Kasumi-1 (cell line): ENCODE measurements around the gene CACNA1S.

Experiments used
- DNase-seq, 2 experiments: peaks; one replicate each; lab custom pipeline; 2025; lab: John Stamatoyannopoulos, UW

CACNA1S gene

DNA sequence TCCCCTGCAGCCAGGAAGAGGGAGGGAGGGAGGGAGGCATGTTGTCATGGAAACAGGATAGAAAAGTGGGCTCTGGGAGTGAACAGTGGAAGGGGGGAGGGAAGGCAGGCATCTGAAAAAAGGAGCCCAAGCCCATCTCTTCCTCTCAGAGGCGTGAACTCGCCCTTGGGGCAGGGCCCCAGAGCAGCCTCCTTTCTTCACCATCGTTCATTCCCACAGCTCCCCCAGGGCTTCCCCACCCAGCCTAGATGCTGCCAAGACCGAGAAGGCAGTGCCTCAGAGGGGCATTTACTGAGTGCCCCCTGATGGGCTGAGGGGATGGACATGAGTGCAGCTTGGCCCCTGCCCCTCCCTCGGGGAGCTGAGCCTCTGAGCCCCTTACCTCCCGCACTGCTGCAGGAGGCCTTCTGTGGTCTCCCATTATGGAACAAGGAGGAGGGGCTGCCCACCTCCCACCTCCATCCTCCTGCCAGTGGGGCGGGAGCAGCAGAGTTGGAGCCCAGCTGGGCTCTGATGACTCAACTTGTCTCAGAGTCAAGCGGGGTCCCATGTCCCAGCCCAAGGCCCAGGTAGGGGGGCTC lies 49.6 kb downstream of the CACNA1S start:
- DNase-seq = no peak

GRCh38 chr1:201061886-201062285 lies 50.3 kb downstream of the CACNA1S start:
- no peak for DNase-seq

DNA sequence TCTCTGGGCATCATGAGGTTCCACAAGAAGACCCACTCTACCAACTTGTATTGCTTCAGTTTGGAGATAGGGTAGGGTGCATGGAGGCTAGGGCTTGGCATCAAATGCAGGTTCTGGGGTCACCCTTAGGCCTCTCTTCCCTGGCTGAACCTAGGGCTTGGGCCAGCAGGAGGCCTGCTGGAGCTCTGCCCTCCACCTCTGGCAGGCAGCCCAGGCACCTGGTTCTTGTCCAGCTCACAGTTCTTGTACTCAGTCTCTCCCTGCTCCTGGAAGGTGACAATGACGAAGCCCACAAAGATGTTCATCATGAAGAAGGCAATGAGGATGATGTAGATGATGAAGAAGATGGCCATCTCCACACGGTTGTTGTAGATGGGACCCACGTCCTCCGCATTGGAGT lies 51.2 kb downstream of the CACNA1S start:
- DNase-seq = no peak

DNA sequence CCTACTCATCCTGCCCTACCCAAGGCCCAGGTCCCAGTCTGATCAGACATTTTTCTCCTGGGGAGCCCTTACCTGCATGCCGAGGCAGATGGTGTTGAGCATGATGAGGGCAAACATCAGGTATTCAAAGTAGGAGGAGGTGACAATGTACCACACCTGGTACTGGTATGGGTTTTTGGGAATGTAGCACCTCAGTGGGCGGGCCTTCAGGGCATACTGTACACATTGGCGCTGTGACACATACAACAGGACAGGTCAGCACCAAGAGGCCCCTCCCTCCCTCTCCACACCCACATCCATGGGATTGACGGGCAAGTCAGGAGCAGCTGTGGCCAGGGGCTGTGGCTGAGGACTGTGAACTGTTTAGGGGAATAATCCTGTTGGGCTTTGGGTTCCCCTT lies 51.6 kb downstream of the CACNA1S start:
- DNase-seq = no peak

- DNase-seq = no peak
These were observed 52.2 kb downstream of the CACNA1S start for GRCh38 chr1:201059871-201060555.

- DNase-seq = no peak
These were observed 52.8 kb downstream of the CACNA1S start for GRCh38 chr1:201059401-201059800.

GRCh38 chr1:201054091-201054543 lies 58.1 kb downstream of the CACNA1S start:
- DNase-seq = no peak

GRCh38 chr1:201053155-201053860 lies 58.9 kb downstream of the CACNA1S start:
- no peak for DNase-seq

GRCh38 chr1:201051399-201051798 lies 60.8 kb downstream of the CACNA1S start:
- DNase-seq = no peak

DNA sequence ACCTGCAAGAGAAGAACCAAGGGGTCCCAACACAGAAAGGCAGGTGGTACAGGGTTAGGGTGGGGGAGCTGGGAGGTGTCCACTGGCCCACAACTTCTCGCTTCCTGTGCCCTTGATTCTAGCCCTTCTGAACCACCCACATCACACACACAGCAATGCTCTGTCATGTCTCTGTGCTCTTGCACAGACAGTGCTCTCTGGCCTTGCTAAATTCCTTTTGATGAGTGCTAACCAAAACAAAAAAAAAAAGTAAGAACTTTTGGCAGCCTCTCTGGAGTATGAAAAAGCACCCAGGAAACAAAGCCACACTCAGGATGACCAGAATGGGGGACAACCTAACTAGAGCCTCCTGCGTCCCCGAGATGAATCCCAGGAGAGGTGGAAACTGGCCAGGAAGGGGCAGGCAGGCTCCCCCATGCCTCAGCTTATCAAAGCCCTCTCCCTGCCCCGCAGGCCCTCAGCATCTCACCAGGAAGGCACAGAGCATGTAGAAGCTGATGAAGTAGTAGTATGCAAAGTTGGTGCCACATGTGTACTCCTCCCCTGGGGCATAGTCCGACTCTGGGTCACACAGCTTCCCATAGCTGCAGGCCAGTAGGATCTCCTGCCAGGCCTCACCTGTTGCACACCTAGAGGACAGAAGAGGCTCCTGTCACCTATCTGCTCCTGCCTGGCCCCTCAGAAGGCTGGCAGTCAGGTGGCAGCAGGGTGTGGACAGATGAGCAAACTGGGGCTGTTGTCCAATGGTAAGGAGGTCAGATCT lies 61.5 kb downstream of the CACNA1S start:
- DNase-seq = no peak

DNA sequence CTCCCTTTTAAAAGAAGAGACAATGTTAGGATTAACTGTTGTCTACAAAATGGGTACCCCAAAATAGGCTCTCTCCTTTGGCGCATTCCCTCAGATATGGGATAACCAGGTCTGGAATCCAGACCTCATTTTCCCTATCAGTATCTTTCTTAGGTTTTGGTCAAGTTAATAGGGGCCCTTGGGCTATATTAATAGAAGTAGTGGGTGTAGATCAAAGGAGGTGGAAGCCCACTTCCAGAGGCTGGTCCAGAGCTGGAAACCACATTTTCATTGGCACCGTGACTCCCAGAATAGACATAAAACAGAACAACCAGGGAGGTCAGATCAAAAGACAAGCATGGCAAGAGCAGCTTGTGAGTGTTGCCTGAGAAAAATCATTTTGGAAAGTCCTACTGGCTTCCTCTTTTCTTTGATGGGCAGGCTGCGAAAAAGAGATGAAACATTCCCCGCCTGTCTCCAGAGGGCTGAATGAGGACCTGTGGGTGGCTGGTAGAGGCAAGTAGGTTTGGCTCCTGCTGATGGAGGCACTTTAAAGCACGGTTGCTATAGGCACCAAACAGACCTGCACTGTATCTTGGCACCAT lies 62.9 kb downstream of the CACNA1S start:
- no peak for DNase-seq

DNA sequence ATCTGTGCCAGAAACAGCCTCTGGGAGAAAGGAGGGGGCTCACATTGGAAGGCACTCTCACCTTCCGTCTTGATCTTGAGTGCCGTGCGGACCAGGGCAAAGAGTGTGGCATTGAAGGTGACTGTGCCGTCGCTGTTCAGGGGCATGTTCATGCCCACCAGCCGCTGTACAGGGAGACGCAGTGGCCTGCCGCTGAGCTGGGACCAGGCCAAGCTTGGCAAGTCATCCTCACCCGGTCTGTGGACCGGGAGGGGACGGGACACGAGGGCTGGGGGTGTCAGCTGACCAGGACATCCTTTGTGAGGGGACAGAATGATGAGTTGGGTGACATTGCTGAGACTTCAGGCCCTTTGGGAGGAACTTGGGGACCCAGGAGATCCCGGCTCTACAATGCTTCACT lies 63.7 kb downstream of the CACNA1S start:
- DNase-seq = no peak

DNA sequence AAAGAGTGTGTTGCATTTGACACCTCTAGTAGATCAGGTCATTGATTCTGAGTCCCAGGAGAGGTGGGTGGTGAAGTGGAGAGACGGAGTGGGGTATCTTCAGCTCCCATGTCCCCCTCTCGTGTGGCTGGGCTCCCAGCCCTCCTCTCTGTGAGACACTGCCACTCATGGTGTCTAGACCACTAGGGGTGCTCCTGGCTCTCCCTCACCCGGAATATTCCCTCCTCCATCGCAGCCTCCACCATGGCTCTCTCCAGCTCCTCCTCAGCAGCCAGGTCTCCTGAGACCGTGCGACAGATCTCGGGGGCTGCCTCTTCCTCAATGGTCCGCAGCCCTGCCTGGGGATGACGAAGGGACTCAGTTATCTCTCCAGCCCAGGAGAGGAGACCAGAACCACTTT lies 68.1 kb downstream of the CACNA1S start:
- DNase-seq = no peak

- DNase-seq = peak; percentile 82 to 84
These were observed 69.3 kb downstream of the CACNA1S start for GRCh38 chr1:201042779-201043461.

DNA sequence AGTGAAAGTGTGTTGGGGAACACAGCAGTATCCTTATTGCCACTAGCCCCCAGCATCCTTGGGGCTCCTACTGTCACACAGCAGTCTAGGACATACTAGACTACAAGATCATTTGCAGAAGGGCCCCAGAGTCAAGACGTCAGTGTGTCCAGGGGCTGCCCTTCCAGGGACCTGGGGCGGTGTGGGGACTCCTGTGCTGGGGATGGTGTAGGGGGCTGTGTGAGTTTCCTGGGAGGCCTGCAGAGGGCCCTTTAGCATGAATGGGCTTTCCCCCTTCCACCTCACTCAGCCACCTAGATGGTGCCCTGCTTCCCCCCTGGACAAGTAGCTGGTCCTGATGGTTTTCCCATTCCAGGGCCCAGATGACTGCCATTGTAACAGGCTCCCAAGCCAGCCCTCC lies 71.2 kb downstream of the CACNA1S start:
- DNase-seq = no peak

DNA sequence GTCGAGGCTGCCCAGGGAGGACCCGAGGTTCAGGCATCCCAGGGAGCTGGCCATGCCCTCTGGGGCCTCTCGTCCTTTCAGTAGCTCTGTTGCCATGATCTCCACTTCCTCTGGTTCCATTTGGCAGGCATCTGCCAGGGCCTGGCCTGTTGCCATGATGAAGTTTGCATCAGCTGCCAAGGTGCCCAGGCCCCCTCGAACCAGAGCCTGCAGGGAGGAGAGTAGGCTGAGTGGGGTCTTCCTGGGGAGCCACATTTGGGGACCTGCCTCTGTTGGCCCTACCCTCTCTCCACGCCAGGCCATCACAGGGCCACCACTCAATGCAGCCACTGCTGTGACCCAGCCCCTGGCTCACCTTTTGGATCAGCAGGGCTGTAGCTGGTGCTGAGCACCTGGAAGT lies 72.3 kb downstream of the CACNA1S start:
- DNase-seq = no peak

DNA sequence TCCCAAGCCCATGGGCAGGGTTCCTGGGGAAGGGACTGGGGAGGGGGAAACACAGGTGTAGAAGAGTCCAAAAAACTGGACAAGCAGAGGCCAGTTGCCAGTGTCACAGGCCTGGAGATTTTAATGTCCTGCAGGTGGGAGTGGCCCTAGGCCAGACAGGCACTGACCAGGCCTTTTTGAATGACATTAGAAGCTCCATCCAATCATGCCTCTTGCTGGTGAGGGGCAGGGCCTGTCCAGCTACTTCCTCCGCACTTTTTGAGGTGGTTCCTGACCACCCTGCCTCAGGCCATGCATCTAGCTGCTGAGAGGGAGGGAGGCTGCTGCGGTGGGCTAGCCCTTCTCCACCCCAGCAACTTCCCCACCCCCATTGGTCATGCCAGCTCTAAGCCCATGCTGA lies 72.8 kb downstream of the CACNA1S start:
- DNase-seq = no peak

GRCh38 chr1:201038186-201038876 lies 73.9 kb downstream of the CACNA1S start:
- DNase-seq = no peak

GRCh38 chr1:201036188-201036842 lies 75.9 kb downstream of the CACNA1S start:
- DNase-seq = no peak

GRCh38 chr1:201034671-201035070 lies 77.6 kb downstream of the CACNA1S start:
- DNase-seq = no peak
